CD1c-positive myeloid dendritic cell (primary cell): Measurements from ENCODE around the gene FOXP1.

Source experiments
- DNase-seq: peaks from one replicate; pipeline ENCODE4 v3.0.0-alpha.2; 2016; ENCODE audit errors: extremely low spot score

Gene FOXP1

GRCh38 chr3:71399478-71399877 lies 184.1 kb downstream of the FOXP1 start:
- DNase-seq: no peak

DNA sequence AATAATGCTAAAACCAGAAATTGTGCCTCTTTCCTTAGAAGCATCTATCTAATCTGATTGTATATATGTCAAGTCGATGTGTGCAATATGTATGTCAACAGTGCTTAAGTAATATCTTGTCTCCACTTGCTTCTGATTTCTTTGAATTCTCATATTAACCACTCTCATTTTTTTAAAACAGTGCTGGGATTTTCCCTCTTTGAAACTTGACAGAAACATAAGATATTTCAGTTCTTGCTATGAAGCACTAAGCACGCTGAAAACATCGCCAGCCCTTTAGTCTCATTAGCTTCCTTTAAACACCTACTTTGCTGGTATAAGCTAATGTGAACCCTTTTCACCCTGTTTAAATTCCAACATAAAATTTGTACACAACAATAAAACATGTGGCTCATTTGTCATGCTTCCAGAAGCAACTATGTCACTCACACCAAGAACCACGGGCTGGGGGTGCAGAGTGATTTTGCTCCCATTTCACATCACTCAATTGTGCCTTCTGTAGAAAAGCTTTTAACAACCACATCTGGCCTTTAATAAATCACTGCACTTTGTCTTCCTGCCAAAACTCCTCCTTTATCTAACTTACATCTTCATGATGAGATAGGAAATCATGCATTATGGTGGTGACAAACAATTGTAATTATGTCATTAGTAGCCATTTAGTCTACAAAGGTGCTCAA lies 185.2 kb downstream of the FOXP1 start:
- DNase-seq: no peak

DNA sequence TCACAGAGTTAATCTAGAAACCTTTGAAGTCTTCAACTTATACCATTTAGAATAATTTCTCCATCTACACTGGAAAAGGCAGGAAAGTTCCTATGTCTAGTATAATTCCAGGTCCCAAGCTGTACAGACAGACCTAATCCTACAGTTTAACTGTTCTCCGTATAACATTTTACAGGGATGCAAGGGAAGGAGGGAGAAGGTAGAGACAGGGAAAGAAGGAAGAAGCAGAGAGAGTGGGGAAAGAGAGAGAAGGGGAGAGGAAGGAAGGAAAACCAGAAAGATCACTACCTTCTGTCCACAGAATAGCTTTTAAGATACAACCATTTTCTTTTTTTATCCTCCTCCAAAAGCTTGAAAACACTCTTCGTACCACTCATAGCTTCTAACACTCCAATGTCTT lies 185.8 kb downstream of the FOXP1 start:
- no peak for DNase-seq

GRCh38 chr3:71397046-71397445 lies 186.5 kb downstream of the FOXP1 start:
- DNase-seq: peak; percentile 47

DNA sequence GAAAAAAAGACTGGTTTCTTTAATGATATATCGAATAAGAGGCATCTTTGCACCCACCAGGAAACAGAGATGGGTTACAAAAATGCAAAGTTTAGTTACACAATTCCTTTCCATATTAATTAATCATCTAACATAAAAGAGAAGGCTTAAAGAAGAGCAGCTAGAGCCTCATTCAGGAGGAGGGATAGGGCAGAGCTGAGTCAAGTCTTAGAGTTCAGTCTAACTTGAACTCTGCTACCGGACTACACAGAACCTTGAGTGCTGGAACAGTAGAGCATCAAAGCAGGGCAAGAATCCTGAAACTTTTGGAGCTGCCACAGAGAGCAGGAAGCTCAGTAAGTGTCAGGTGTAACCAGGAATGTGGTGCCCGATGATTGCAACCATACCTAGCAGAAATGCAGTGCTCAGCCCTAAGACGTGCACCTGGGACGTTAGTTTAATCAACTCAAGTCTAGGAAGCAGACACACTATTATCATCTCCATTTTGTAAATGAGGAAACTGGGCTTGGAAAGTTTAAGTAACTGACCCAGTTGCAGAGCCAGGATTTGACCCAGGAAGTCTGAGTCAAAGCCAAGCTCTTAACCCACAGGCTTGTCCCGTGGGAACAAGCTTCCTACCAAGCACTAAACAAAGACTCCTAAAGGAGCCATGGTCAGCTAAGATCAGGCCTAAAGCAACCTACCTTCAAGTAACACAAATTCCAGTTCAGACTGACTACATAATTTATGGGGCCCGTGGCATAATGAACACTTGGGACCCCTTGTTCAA lies 187.4 kb downstream of the FOXP1 start:
- peak; percentile 63 for DNase-seq

GRCh38 chr3:71395470-71395869 lies 188.1 kb downstream of the FOXP1 start:
- DNase-seq: no peak

GRCh38 chr3:71393745-71394144 lies 189.8 kb downstream of the FOXP1 start:
- DNase-seq: no peak

DNA sequence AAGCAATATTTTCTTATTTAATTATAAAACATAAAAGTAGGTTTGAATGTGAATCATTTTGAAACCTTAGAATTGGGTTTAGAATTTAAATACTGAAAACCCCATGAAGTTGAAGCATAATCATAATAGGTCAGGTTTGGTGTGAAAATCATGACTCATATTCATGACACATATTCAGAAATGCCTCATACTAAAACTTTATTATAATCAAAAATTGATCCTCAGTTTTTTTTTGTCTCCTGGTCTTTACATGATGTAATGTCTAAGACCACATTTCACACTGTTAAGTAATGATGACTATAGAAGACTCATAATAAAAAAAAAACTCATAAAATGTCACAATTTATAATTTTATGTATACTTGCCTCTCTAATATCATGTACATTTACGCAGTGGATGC lies 190.4 kb downstream of the FOXP1 start:
- DNase-seq: peak; percentile 76

DNA sequence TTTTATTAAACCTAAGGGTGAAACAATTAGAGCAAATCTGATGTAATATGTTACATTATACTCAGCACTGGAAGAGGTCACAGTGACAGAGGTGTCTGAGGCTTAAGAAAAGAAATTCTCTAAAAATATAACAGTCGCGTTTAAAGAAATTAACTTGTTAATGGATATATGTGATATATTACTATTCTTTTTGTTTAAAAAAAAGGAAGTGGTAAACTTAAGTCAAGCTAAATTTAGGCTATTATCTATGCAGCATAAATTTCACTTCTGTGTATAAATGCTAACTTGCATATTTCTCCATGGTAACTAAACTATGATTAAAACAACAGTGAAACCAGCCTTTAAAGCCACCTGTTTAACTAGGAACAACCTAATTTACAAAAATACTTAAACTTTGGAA lies 191.3 kb downstream of the FOXP1 start:
- DNase-seq: peak; percentile 85

- DNase-seq: peak; percentile 45
Measured at GRCh38 chr3:71391361-71391760, 192.2 kb downstream of the FOXP1 start.

DNA sequence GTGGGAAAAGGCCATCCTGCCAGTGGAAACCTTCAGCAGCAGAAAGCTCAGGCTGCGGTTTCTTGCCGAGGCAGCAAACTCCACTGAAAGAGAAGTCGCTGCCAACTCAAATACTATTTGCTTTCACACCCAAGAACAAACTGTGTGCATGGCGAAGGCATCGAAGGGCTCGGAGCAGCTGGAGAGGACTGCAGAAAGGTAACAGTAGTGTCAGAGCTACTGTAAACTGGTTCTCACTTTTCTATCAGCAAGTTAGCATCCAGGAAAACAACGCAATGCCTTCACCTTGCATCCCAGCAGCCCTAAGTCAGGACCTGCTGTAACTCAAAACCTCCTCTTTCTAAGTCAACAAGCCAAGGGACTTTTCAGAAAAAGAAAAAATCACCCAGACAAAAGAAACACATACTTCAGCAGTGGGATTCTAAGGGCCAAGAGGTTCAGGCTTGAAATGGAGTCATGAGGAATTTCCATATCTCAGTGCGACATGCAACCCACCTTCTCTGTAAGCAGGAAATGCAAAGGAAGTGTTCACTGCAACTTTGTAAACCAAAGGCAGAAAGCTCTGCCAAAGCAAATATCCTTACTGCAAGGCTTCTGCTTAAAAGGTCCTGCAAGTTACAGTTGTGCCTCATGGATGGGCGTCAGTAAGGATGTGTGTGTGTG lies 193.5 kb downstream of the FOXP1 start:
- peak; percentile 62 for DNase-seq

- no peak for DNase-seq
Measured at GRCh38 chr3:71389191-71389590, 194.3 kb downstream of the FOXP1 start.

DNA sequence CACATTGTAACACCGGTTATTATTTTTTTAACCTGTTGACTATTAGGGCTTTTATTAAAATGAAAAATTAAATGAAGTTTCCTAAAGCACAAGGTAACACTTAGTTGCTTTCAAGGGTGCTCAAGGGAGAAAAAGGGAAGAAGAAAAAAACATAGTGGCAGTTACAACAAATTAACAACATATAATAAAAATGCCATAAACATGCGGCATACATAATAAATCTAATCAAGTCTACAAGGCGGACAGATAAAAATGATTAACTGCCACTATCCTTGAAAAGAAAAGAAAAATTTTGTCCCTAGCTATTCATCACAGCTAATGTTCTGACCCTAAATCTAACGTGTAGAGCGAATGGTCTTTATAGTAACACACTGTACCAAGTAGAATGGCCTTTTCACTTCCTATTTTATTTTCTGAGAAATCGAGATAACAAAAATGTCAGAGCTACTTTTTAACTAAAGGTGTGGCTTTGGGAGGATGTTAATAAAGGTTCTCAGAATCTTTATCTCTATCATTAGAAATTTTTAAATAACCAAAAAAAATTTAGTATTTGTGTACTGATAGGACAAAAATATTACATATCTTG lies 194.9 kb downstream of the FOXP1 start:
- peak; percentile 55 for DNase-seq

GRCh38 chr3:71387586-71387985 lies 195.9 kb downstream of the FOXP1 start:
- no peak for DNase-seq

- no peak for DNase-seq
Measured at GRCh38 chr3:71384837-71385716, 198.5 kb downstream of the FOXP1 start.

GRCh38 chr3:71384388-71384787 lies 199.1 kb downstream of the FOXP1 start:
- no peak for DNase-seq

DNA sequence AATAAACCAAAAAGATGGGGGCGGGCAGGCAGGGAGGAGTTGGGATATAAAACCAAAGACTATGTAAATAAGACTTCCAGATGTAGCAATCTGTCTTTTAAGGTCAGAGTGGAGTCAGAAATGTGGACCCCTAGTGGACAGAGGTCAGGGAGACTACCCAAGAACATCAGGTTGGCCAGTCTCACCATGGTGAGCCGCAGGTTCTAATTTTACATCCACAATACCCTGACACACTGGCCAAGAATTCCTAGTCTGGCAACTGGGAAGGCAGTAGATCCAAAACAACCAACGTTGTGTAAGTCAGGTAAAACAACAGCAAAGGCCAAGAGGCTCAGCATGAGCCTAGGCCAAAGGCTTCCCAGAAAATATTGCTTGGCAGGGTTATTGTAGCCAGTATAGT lies 203.4 kb downstream of the FOXP1 start:
- DNase-seq: no peak

GRCh38 chr3:71378509-71378908 lies 205.0 kb downstream of the FOXP1 start:
- no peak for DNase-seq

- DNase-seq: no peak
Measured at GRCh38 chr3:71376911-71377310, 206.6 kb downstream of the FOXP1 start.

DNA sequence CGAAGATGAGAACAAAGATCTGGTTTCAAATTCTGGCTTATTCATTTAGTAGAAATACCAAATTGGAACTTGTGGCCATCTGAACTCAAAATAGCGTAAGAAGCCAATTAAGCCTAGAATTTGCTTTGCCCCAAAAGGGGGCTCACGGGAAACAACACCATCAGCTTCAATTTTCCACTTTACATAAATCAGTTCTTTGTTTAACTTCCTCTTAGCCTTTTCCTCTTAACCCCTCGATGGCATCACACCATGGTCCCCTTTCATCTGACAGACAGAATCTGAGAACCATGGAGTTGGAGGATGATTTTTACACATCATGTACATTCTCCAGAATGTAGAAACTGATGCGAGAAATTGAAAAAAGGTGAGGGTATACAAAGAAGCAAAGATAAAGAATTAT lies 207.0 kb downstream of the FOXP1 start:
- no peak for DNase-seq

GRCh38 chr3:71374582-71374981 lies 208.9 kb downstream of the FOXP1 start:
- no peak for DNase-seq
